DOHH2 (cell line): ENCODE results near the gene ADSS2.

Experiments used
- H3F3A ChIP-seq: fragments of 200-600 bp; sonication (generic), shearing (Covaris generic); 2 replicates; pipeline ENCODE4 v1.6.0; 2016; ENCODE audit warnings: antibody characterized with exemption, mild to moderate bottlenecking; ENCODE audit not compliant: control insufficient read depth, insufficient read depth
- H3K27ac ChIP-seq: fragments of 200-600 bp; sonication (generic); 2 replicates; pipeline ENCODE4 v1.5.1; 2014; ENCODE audit warnings: low read depth, mild to moderate bottlenecking, low read length, moderate library complexity
- H3K27me3 ChIP-seq: fragments of 200-600 bp; sonication (generic); 2 replicates; pipeline ENCODE4 v1.6.1; 2014; ENCODE audit warnings: mild to moderate bottlenecking, low read length, mixed read lengths; ENCODE audit not compliant: control insufficient read depth
- H3K36me3 ChIP-seq: fragments of 200-600 bp; sonication (generic); 2 replicates; pipeline ENCODE4 v1.6.1; 2014; ENCODE audit warnings: mild to moderate bottlenecking, low read length, moderate library complexity, mixed read lengths; ENCODE audit not compliant: control insufficient read depth
- H3K4me1 ChIP-seq: fragments of 200-600 bp; sonication (generic); 2 replicates; pipeline ENCODE4 v1.6.1; 2014; ENCODE audit warnings: mild to moderate bottlenecking, low read length, mixed read lengths; ENCODE audit not compliant: control insufficient read depth
- H3K4me2 ChIP-seq: fragments of 200-600 bp; sonication (generic); 2 replicates; pipeline ENCODE4 v1.6.0; 2014; ENCODE audit warnings: mild to moderate bottlenecking, low read length, moderate library complexity
- H3K4me3 ChIP-seq: fragments of 200-600 bp; sonication (generic); 2 replicates; pipeline ENCODE4 v1.5.1; 2014; ENCODE audit warnings: mild to moderate bottlenecking, low read length, mixed read lengths
- H3K79me2 ChIP-seq: fragments of 200-600 bp; sonication (generic); 2 replicates; pipeline ENCODE4 v1.6.1; 2014; ENCODE audit warnings: mild to moderate bottlenecking, low read length, mixed read lengths; ENCODE audit not compliant: control insufficient read depth
- H3K9me2 ChIP-seq: fragments of 200-600 bp; sonication (generic); replicated peaks from 2 replicates; pipeline ENCODE4 v1.6.1; 2014; ENCODE audit warnings: mild to moderate bottlenecking, low read length, mixed read lengths; ENCODE audit not compliant: control insufficient read depth
- H3K9me3 ChIP-seq: fragments of 200-600 bp; sonication (generic); 2 replicates; pipeline ENCODE4 v1.6.1; 2014; ENCODE audit warnings: antibody characterized with exemption, low read length, mixed read lengths; ENCODE audit not compliant: control insufficient read depth, insufficient read depth
- H4K20me1 ChIP-seq: fragments of 200-600 bp; sonication (generic); 2 replicates; pipeline ENCODE4 v1.6.0; 2014; ENCODE audit warnings: low read depth, mild to moderate bottlenecking, antibody characterized with exemption, low read length, moderate library complexity; ENCODE audit not compliant: control insufficient read depth, insufficient read depth
- EZH2phosphoT487 ChIP-seq: fragments of 200-600 bp; sonication (generic); IDR thresholded peaks from 2 replicates; pipeline ENCODE4 v1.6.1; 2017; ENCODE audit warnings: borderline replicate concordance, mild to moderate bottlenecking, antibody characterized with exemption, low read length, moderate library complexity, mixed read lengths
- TF ChIP-seq, protein P1 (sequence below): fragments of 200-600 bp; sonication (generic); IDR thresholded peaks from one replicate; pipeline ENCODE4 v1.5.1; 2014; ENCODE audit warnings: antibody characterized with exemption, mild to moderate bottlenecking, low read depth, low read length; ENCODE audit not compliant: poor library complexity, severe bottlenecking

ADSS2 gene

DNA sequence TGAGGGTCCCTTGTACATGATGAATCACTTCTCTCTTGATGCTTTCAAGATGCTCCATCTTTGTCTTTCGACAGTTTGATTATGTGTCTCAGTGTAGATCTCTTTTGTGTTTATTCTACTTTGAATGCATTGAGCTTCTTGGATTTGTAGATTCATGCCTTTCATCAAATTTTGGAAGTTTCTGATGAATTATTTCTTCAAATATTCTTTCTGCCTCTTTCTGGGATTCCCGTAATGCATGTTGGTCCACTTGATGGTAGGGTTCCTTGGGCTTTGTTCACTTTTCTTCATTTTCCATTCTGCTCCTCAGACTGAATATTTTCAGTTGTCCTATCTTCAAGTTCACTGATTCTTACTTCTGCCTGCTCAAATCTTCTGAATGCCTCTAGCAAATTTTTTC, 50.7 kb downstream of the ADSS2 start:
- Histone ChIP-seq H3K4me1 (no peaks in the 10 kb centered on the region), H3K9me2 (no peaks in the 10 kb centered on the region), H3K4me3 (no peak overlapping the region), H3K36me3 (peaks cover 34% of the 10 kb centered on the region), H3K4me2 (no peak overlapping the region), H3K9me3 (no peaks in the 10 kb centered on the region), H4K20me1 (no peaks in the 10 kb centered on the region), H3K79me2 (no peaks in the 10 kb centered on the region), H3F3A (no peaks in the 10 kb centered on the region), H3K27me3 (no peaks in the 10 kb centered on the region), H3K27ac (no peak overlapping the region)
- TF ChIP-seq, protein P1, sequence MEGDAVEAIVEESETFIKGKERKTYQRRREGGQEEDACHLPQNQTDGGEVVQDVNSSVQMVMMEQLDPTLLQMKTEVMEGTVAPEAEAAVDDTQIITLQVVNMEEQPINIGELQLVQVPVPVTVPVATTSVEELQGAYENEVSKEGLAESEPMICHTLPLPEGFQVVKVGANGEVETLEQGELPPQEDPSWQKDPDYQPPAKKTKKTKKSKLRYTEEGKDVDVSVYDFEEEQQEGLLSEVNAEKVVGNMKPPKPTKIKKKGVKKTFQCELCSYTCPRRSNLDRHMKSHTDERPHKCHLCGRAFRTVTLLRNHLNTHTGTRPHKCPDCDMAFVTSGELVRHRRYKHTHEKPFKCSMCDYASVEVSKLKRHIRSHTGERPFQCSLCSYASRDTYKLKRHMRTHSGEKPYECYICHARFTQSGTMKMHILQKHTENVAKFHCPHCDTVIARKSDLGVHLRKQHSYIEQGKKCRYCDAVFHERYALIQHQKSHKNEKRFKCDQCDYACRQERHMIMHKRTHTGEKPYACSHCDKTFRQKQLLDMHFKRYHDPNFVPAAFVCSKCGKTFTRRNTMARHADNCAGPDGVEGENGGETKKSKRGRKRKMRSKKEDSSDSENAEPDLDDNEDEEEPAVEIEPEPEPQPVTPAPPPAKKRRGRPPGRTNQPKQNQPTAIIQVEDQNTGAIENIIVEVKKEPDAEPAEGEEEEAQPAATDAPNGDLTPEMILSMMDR, result no peak
- TF ChIP-seq EZH2phosphoT487, result no peak

GRCh38 chr1:244397131-244397530, 54.6 kb downstream of the ADSS2 start:
- no peaks in the 10 kb centered on the region for H3K27me3 ChIP-seq
- no peaks in the 10 kb centered on the region for H3K4me1 ChIP-seq
- H4K20me1 ChIP-seq, result no peaks in the 10 kb centered on the region
- no peak overlapping the region for H3K4me3 ChIP-seq
- H3K9me3 ChIP-seq, result no peaks in the 10 kb centered on the region
- H3K4me2 ChIP-seq, result no peak overlapping the region
- H3K9me2 ChIP-seq, result no peaks in the 10 kb centered on the region
- H3K79me2 ChIP-seq, result no peaks in the 10 kb centered on the region
- H3K36me3 ChIP-seq, result peaks cover 10% of the 10 kb centered on the region
- TF ChIP-seq, protein P1, result no peak
- TF ChIP-seq EZH2phosphoT487, result no peak
- H3K27ac ChIP-seq, result no peak overlapping the region
- no peaks in the 10 kb centered on the region for H3F3A ChIP-seq

- Histone ChIP-seq H3K4me1 (no peaks in the 10 kb centered on the region), H3K27me3 (no peaks in the 10 kb centered on the region), H3K9me2 (no peaks in the 10 kb centered on the region), H3K36me3 (peaks cover under 1% of the 10 kb centered on the region; the same call in 1 of the 2 replicates), H3K9me3 (no peaks in the 10 kb centered on the region), H3K27ac (no peak overlapping the region), H3K79me2 (no peaks in the 10 kb centered on the region), H3K4me2 (no peak overlapping the region), H4K20me1 (no peaks in the 10 kb centered on the region), H3F3A (no peaks in the 10 kb centered on the region), H3K4me3 (no peak overlapping the region)
- TF ChIP-seq, protein P1, result no peak
- no peak for TF ChIP-seq EZH2phosphoT487
Measured at GRCh38 chr1:244395965-244396364, 55.7 kb downstream of the ADSS2 start.
